Fibroblast of mammary gland (primary cell): Measurements from ENCODE around the gene LRRC3C.
"Not testable (repeated sequence)": the region's sequence is repeated elsewhere in the genome, so short reads cannot be mapped to it uniquely, and the experiment has no call there.

ENCODE experiments used
- DNase-seq: peaks from one replicate; pipeline ENCODE4 v3.0.0-alpha.2; 2010; ENCODE audit warnings: low read depth
- H3K4me3 ChIP-seq: 2 replicates; pipeline ENCODE4 v1.5.1; 2011; ENCODE audit warnings: low read depth, mild to moderate bottlenecking, low read length, moderate library complexity; ENCODE audit not compliant: control insufficient read depth
- CTCF ChIP-seq: conservative IDR thresholded peaks from 2 replicates; pipeline ENCODE4 v1.5.1; 2011; ENCODE audit warnings: low read depth, low read length, inconsistent platforms; ENCODE audit not compliant: control insufficient read depth, insufficient read depth

LRRC3C gene

GRCh38 chr17:39927101-39927928 is at the start of gene LRRC3C, which contains the start of gene ORMDL3:
Gene LRRC3C (plus strand): TSS chr17:39927732. CDS start chr17:39941524, 13,792 bp downstream.
Gene ORMDL3 (minus strand): TSS chr17:39927601. CDS start chr17:39924203, 3,398 bp downstream.
- TF ChIP-seq CTCF: no peak
- peak; percentile 90 for DNase-seq
- peak within 1 kb of the TSS; percentile 76 for H3K4me3 ChIP-seq

GRCh38 chr17:39886102-39886501 is 41.4 kb upstream of the LRRC3C start:
- not testable (repeated sequence) for H3K4me3 ChIP-seq, DNase-seq

GRCh38 chr17:39887078-39887477 is 40.5 kb upstream of the LRRC3C start:
- TF ChIP-seq CTCF: no peak
- H3K4me3 ChIP-seq: no peak overlapping the region
- no peak for DNase-seq

- H3K4me3 ChIP-seq: no peak overlapping the region
- no peak for DNase-seq
- no peak for TF ChIP-seq CTCF
These were observed 38.3 kb upstream of the LRRC3C start for GRCh38 chr17:39889200-39889599.

GRCh38 chr17:39894681-39895376 is 32.7 kb upstream of the LRRC3C start:
- no peak for TF ChIP-seq CTCF
- no peak for DNase-seq
- H3K4me3 ChIP-seq: no peak overlapping the region

- DNase-seq: no peak
- TF ChIP-seq CTCF: no peak
- no peak overlapping the region for H3K4me3 ChIP-seq
These were observed 29.4 kb upstream of the LRRC3C start for GRCh38 chr17:39898088-39898487.

GRCh38 chr17:39899215-39899614 is 28.3 kb upstream of the LRRC3C start:
- H3K4me3 ChIP-seq: no peak overlapping the region

GRCh38 chr17:39902027-39902426 is 25.5 kb upstream of the LRRC3C start:
- not testable (repeated sequence) for H3K4me3 ChIP-seq, DNase-seq

More at GRCh38 chr17:39899215-39899614, 28.3 kb upstream of the LRRC3C start:
- no peak for TF ChIP-seq CTCF
- no peak for DNase-seq
